Thyroid gland (tissue), 4 donors: ENCODE data around the gene FAH. TPM values are rescaled to one million over a fixed set of nuclear protein-coding genes. Genes with fewer than 3 reads are reported as not detected.

Source experiments
- DNase-seq, 2 donors: peaks; one replicate each; pipeline ENCODE4 v3.0.0-alpha.2; 2019
- H3K27ac ChIP-seq, 3 donors: fragments of 200-600 bp; sonication (generic); 1 replicate in 2 of 3; 2 replicates in 1 of 3; pipeline ENCODE4 v1.5.1; 2016 to 2019; ENCODE audit warnings: mild to moderate bottlenecking in 1 of 3, moderate library complexity in 1 of 3
- H3K27me3 ChIP-seq: fragments of 200-600 bp; sonication (generic); one replicate; pipeline ENCODE4 v1.5.1; 2019
- H3K36me3 ChIP-seq, 2 donors: fragments of 200-600 bp; sonication (generic); one replicate each; pipeline ENCODE4 v1.5.1; 2016 to 2019
- H3K4me1 ChIP-seq, 2 donors: fragments of 200-600 bp; sonication (generic); one replicate each; pipeline ENCODE4 v1.5.1; 2017 to 2019
- H3K4me3 ChIP-seq, 3 donors: fragments of 200-600 bp; sonication (generic); replicated peaks in 1 of 3; 1 replicate in 2 of 3; 2 replicates in 1 of 3; pipeline ENCODE4 v1.5.1; 2016; ENCODE audit warnings: mild to moderate bottlenecking in 1 of 3
- H3K9me3 ChIP-seq: fragments of 200-600 bp; sonication (generic); one replicate; pipeline ENCODE4 v1.5.1; 2017
- POLR2A ChIP-seq, 2 donors: fragments of 450-650 bp; IDR thresholded peaks; one replicate each; pipeline ENCODE4 v1.6.1; 2017; ENCODE audit warnings: antibody characterized with exemption in 2 of 2, mild to moderate bottlenecking in 2 of 2, moderate library complexity in 1 of 2
- WGBS, 2 donors: methylation state at CpG; one replicate each; pipeline ENCODE4 v1.1.5; 2017; 5-methylcytosine and 5-hydroxymethylcytosine counted together
- intact Hi-C: fragments of 100-400 bp; cut with DNase I; formaldehyde crosslinking; loops from one replicate; pipeline ENCODE4 v1.15.1; 2023
- total RNA-seq, 4 donors: library from RNA; depleted of rRNA; stranded (reverse); fragments of >200 nt; gene quantifications; one replicate each; pipeline ENCODE4 v1.2.3, GENCODE V29; 2016
- TF ChIP-seq, protein P1 (sequence below), 6 experiments: fragments of 200-600 bp in 3 of 6; fragments of 450-650 bp in 3 of 6; sonication (generic) in 3 of 6; IDR thresholded peaks; one replicate each; pipeline ENCODE4 v1.5.1; 2016 to 2019; ENCODE audit warnings: antibody characterized with exemption in 6 of 6, mild to moderate bottlenecking in 2 of 6, inconsistent platforms in 1 of 6, moderate library complexity in 1 of 6

Gene FAH
- total RNA-seq, 4 donors from 2014 or later: 14.0 to 30.2 (median 21.2) TPM

DNA sequence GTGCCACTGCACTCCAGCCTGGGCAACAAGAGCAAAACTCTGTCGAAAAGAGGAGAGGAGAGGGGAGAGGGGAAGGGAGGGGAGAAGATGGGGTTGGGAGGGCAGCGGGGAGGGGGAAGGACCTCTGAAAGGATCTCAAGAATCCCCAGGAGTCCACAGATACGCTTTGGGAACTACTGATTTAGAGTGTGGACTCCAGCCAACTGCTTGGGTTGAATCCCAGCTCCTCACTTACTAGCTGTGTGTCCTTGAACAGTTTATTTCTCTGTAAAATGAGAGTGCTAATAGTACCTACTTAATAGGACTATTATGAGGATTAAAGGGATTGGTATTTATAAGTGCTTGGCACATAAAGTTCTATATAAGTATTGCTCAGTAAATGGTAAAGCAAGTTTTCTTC, 45.0 kb upstream of the FAH start:
- Histone ChIP-seq H3K9me3 (no peaks in the 10 kb centered on the region), H3K36me3 (no peaks in the 10 kb centered on the region), H3K27ac (no peak overlapping the region), H3K4me1 (peaks cover 8 to 18% of the 10 kb centered on the region in 2 donors), H3K4me3 (no peak overlapping the region), H3K27me3 (no peaks in the 10 kb centered on the region)
- WGBS, 2 donors: 6 to 15% methylated on average over 2 to 3 of the region's 3 CpGs
- DNase-seq: peak; percentile 28 to 45
- intact Hi-C loops: no loop called here
- TF ChIP-seq POLR2A (IDR thresholded peaks at IDR 0.05): no peak
- TF ChIP-seq, protein P1, sequence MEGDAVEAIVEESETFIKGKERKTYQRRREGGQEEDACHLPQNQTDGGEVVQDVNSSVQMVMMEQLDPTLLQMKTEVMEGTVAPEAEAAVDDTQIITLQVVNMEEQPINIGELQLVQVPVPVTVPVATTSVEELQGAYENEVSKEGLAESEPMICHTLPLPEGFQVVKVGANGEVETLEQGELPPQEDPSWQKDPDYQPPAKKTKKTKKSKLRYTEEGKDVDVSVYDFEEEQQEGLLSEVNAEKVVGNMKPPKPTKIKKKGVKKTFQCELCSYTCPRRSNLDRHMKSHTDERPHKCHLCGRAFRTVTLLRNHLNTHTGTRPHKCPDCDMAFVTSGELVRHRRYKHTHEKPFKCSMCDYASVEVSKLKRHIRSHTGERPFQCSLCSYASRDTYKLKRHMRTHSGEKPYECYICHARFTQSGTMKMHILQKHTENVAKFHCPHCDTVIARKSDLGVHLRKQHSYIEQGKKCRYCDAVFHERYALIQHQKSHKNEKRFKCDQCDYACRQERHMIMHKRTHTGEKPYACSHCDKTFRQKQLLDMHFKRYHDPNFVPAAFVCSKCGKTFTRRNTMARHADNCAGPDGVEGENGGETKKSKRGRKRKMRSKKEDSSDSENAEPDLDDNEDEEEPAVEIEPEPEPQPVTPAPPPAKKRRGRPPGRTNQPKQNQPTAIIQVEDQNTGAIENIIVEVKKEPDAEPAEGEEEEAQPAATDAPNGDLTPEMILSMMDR (IDR thresholded peaks at IDR 0.05): no peak

DNA sequence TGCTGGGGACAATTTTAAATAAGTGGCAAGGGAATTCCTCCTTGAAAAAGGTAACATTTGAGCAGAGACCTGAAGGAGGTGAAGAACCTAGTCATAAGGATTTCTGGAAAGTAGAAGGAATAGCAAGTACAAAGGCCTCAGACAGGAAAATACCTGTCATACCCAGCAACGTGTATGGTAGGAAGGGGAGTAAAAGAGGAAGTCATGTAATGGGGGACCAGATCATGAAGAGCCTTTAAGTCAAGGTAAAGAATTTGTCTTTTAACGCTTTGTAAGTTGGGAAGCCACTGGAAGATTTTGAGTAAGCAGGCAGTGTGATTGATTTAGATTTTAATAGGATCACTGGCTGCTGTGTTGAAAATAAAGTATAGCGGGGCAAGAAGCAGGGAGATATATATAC, 43.4 kb upstream of the FAH start:
- H3K4me3 ChIP-seq: no peak overlapping the region
- 88% methylated on average over 3 of the region's 3 CpGs for WGBS, 2 donors
- intact Hi-C loops: no loop called here
- H3K27me3 ChIP-seq: no peaks in the 10 kb centered on the region
- peaks cover 12 to 16% of the 10 kb centered on the region in 2 donors for H3K4me1 ChIP-seq
- H3K27ac ChIP-seq: no peak overlapping the region
- no peak for DNase-seq
- H3K36me3 ChIP-seq: no peaks in the 10 kb centered on the region
- TF ChIP-seq POLR2A (IDR thresholded peaks at IDR 0.05): no peak
- TF ChIP-seq, protein P1 (IDR thresholded peaks at IDR 0.05): no peak
- H3K9me3 ChIP-seq: no peaks in the 10 kb centered on the region

- Histone ChIP-seq H3K27ac (no peak overlapping the region), H3K4me1 (peaks cover 12 to 20% of the 10 kb centered on the region in 2 donors), H3K4me3 (no peak overlapping the region), H3K27me3 (no peaks in the 10 kb centered on the region), H3K36me3 (no peaks in the 10 kb centered on the region), H3K9me3 (no peaks in the 10 kb centered on the region)
- no peak for DNase-seq
- TF ChIP-seq, protein P1 (IDR thresholded peaks at IDR 0.05): no peak
- no peak for TF ChIP-seq POLR2A (IDR thresholded peaks at IDR 0.05)
- intact Hi-C loops: no loop called here
Measured at GRCh38 chr15:80110920-80111319, 41.9 kb upstream of the FAH start.

GRCh38 chr15:80114114-80114513, 38.7 kb upstream of the FAH start:
- Histone ChIP-seq H3K27me3 (no peaks in the 10 kb centered on the region), H3K27ac (no peak overlapping the region), H3K9me3 (no peaks in the 10 kb centered on the region), H3K4me1 (peaks cover 4 to 12% of the 10 kb centered on the region in 2 donors), H3K4me3 (no peak overlapping the region), H3K36me3 (no peaks in the 10 kb centered on the region)
- no peak for DNase-seq
- TF ChIP-seq POLR2A (IDR thresholded peaks at IDR 0.05): no peak
- WGBS, 2 donors: 66 to 69% methylated on average over 4 of the region's 4 CpGs
- intact Hi-C loops: no loop called here

GRCh38 chr15:80115021-80115420, 37.8 kb upstream of the FAH start:
- H3K36me3 ChIP-seq: no peaks in the 10 kb centered on the region
- H3K27ac ChIP-seq: no peak overlapping the region
- WGBS, 2 donors: 86 to 92% methylated on average over 1 of the region's 1 CpG
- no peak overlapping the region for H3K4me3 ChIP-seq
- H3K27me3 ChIP-seq: no peaks in the 10 kb centered on the region
- intact Hi-C loops: no loop called here
- TF ChIP-seq, protein P1 (IDR thresholded peaks at IDR 0.05): no peak
- TF ChIP-seq POLR2A (IDR thresholded peaks at IDR 0.05): no peak
- no peaks in the 10 kb centered on the region for H3K9me3 ChIP-seq
- no peak for DNase-seq
- peaks cover 4 to 12% of the 10 kb centered on the region in 2 donors for H3K4me1 ChIP-seq

- no peak overlapping the region for H3K27ac ChIP-seq
- H3K36me3 ChIP-seq: peaks cover 0 to 4% of the 10 kb centered on the region in 2 donors
- no peak for TF ChIP-seq POLR2A (IDR thresholded peaks at IDR 0.05)
- TF ChIP-seq, protein P1 (IDR thresholded peaks at IDR 0.05): no peak
- H3K27me3 ChIP-seq: no peaks in the 10 kb centered on the region
- peaks cover 4 to 8% of the 10 kb centered on the region in 2 donors for H3K4me1 ChIP-seq
- intact Hi-C loops: no loop called here
- H3K9me3 ChIP-seq: no peaks in the 10 kb centered on the region
- no peak for DNase-seq
- 94 to 99% methylated on average over 2 of the region's 2 CpGs for WGBS, 2 donors
- no peak overlapping the region for H3K4me3 ChIP-seq
Measured at GRCh38 chr15:80118956-80119355, 33.8 kb upstream of the FAH start.
